Measurements from ENCODE around the gene DUS1L.

The DUS1L gene

DNA sequence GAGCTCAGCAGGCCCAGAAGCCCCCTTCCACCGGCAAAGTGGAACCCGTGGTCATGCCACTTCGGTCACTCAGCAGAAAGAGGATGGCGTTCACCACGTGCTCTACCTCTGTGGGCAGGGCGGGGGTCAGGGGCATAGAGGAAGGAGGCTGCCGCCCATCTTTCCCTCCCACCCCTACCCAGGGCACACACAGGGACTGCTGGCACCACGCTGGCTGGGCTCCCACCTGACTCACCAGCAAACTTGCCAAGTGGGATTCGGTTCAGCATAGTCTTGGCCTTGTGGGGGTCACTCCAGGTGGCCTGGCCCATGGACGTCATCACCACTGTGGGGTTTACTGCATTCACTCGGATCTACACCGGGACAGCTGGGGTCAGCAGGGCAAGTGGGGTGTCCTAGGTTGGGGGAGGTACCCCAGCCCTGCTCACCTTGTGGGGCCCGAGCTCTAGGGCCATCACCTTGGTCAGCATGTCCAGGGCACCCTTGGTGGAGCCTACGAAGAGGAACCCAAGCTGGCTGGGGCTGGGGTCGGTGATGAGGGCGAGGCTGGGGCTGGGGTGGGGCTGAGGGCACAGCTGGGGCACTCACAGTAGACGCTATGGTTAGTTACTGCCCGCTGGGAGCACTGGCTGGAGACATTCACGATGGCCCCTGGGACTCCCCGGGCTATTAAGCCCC lies 29.5 kb downstream of the DUS1L start:
- no peak for DNase-seq (ENCODE audit: low read depth)
- peak overlapping the region; percentile 77 for H3K4me3 ChIP-seq (ENCODE audit: control insufficient read depth, low read depth, low read length)
- TF ChIP-seq, protein P1, sequence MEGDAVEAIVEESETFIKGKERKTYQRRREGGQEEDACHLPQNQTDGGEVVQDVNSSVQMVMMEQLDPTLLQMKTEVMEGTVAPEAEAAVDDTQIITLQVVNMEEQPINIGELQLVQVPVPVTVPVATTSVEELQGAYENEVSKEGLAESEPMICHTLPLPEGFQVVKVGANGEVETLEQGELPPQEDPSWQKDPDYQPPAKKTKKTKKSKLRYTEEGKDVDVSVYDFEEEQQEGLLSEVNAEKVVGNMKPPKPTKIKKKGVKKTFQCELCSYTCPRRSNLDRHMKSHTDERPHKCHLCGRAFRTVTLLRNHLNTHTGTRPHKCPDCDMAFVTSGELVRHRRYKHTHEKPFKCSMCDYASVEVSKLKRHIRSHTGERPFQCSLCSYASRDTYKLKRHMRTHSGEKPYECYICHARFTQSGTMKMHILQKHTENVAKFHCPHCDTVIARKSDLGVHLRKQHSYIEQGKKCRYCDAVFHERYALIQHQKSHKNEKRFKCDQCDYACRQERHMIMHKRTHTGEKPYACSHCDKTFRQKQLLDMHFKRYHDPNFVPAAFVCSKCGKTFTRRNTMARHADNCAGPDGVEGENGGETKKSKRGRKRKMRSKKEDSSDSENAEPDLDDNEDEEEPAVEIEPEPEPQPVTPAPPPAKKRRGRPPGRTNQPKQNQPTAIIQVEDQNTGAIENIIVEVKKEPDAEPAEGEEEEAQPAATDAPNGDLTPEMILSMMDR (IDR thresholded peaks at IDR 0.05; ENCODE audit: control insufficient read depth, insufficient read depth, low read depth, low read length, missing control alignments) = no peak

DNA sequence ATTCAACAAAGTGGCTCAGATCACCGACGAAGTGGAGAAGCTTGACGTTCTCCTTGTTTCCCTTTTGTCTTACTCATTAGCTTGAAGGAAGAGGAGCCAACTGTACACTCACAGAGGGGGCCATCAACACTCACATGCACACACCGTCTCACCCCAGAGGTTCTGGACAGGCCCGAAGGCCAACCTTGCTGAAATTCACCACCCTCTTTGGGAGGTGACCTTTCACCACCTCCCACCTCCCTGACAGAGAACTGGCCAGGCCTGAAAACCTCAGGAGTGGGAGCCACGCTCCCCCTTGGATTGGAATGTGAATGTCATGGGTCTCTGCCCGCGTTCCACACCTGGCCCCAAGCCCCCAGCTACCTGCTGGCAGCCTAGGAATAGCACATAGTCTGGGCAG lies 30.1 kb downstream of the DUS1L start:
- no peak for DNase-seq (ENCODE audit: low read depth)
- no peak overlapping the region for H3K4me3 ChIP-seq (ENCODE audit: control insufficient read depth, low read depth, low read length)
- TF ChIP-seq, protein P1 (IDR thresholded peaks at IDR 0.05; ENCODE audit: control insufficient read depth, insufficient read depth, low read depth, low read length, missing control alignments) = no peak

GRCh38 chr17:82034371-82035011 lies 31.1 kb downstream of the DUS1L start:
- TF ChIP-seq, protein P1 (IDR thresholded peaks at IDR 0.05; ENCODE audit: control insufficient read depth, insufficient read depth, low read depth, low read length, missing control alignments) = no peak
- no peak overlapping the region for H3K4me3 ChIP-seq (ENCODE audit: control insufficient read depth, low read depth, low read length)

DNA sequence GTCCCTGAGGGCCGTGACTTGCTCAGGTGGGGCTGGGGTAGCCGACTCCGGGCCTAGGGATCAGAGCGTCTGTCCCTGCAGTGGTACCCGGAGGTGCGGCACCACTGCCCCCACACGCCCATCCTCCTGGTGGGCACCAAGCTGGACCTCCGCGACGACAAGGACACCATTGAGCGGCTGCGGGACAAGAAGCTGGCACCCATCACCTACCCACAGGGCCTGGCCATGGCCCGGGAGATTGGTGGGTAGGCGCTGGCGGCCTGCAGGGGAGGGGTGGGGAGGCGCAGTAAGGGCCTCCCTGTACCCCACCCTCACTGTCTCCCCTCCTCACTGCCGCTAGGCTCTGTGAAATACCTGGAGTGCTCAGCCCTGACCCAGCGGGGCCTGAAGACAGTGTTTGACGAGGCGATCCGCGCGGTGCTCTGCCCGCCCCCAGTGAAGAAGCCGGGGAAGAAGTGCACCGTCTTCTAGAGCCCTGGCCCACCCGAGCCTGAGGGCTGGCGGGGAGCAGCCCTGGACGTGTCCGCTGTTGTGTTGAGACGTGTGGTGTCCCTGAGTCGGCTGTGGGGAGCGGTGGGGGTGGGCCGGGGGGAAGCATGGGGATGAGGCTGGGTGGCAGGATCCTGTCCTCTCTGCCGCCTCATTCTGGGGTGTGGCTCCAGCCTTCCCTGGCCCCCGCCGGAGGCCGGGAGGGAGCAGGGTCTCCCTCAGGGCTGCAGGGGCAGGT lies 32.1 kb downstream of the DUS1L start:
- DNase-seq (ENCODE audit: low read depth) = no peak
- TF ChIP-seq, protein P1 (IDR thresholded peaks at IDR 0.05; ENCODE audit: control insufficient read depth, insufficient read depth, low read depth, low read length, missing control alignments) = no peak
- H3K4me3 ChIP-seq (ENCODE audit: control insufficient read depth, low read depth, low read length) = no peak overlapping the region

More at GRCh38 chr17:82034371-82035011, 31.1 kb downstream of the DUS1L start:
- no peak for DNase-seq (ENCODE audit: low read depth)

DNA sequence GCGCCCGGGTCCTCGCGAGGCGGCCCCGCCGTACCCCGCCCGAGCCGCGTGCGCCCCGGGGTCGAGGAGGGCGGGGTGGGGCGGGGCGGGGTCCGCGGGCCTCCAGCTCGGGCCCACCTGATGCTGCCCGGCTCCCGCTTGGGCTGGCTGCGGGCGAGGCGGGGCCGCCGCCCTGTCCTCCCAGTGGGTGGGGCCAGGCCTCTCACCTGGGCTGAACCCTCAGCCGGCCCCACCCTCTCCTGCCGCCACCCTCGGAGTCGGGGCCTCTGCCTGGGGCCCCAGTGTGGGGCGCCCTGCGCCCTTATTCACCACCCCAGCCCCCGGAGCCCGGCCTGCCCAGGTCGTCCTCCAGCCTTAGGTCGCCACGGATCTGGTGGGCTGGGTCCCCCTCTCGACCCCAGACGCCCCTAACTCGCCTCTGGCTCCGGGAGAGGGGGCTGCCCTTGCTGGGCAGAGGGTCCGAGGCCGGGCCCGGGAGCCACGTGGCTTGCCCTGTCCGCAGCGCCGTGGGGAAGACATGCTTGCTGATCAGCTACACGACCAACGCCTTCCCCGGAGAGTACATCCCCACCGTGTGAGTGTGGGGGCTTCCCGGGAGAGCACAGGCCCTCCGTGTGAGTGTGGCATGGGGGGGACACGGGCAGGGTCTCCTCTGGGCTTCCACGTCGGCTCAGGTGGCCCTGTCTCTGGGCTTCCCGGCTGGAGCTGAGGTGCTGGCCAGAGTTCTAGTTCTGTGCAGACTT lies 33.5 kb downstream of the DUS1L start:
- no peak for DNase-seq (ENCODE audit: low read depth)
- TF ChIP-seq, protein P1 (IDR thresholded peaks at IDR 0.05; ENCODE audit: control insufficient read depth, insufficient read depth, low read depth, low read length, missing control alignments) = no peak
- peak overlapping the region; percentile 22 for H3K4me3 ChIP-seq (ENCODE audit: control insufficient read depth, low read depth, low read length)

- DNase-seq (ENCODE audit: low read depth) = no peak
- peak within 1 kb of the TSS; percentile 50 for H3K4me3 ChIP-seq (ENCODE audit: control insufficient read depth, low read depth, low read length)
- TF ChIP-seq, protein P1 (IDR thresholded peaks at IDR 0.05; ENCODE audit: control insufficient read depth, insufficient read depth, low read depth, low read length, missing control alignments) = no peak
Measured at GRCh38 chr17:82031303-82031884, 34.2 kb downstream of the DUS1L start, which contains the start of gene RAC3. Gene RAC3, plus strand, starts transcription at chr17:82031678. Its CDS starts 84 bp downstream, at chr17:82031762.
